ENCODE results near the gene NUDCD3.

The NUDCD3 gene

GRCh38 chr7:44489955-44490350 lies 505 bp downstream of the NUDCD3 start:
- peaks cover 48% of the 10 kb centered on the region for H3K79me2 ChIP-seq (ENCODE audit: insufficient read depth, low read length)
- H3K9me3 ChIP-seq (ENCODE audit: insufficient read depth, low read depth, low read length): no peaks in the 10 kb centered on the region
- peaks cover 43% of the 10 kb centered on the region for H3K4me1 ChIP-seq (ENCODE audit: insufficient read depth, low read length, poor library complexity, severe bottlenecking)
- no peaks in the 10 kb centered on the region for H3K36me3 ChIP-seq (ENCODE audit: insufficient read depth, low read length)
- H3F3A ChIP-seq (ENCODE audit: low read depth): no peaks in the 10 kb centered on the region
- H3K9ac ChIP-seq (ENCODE audit: low read depth, low read length, poor library complexity, severe bottlenecking): peak overlapping the region; percentile 90
- no peaks in the 10 kb centered on the region for H3K9me2 ChIP-seq (replicated peaks; ENCODE audit: low read depth, low read length)
- H3K4me2 ChIP-seq (ENCODE audit: low read depth, low read length, poor library complexity, severe bottlenecking): peak overlapping the region; percentile 90
- no peak for TF ChIP-seq CTCF (conservative IDR thresholded peaks at IDR 0.05; ENCODE audit: low read length)
- no peak for TF ChIP-seq EZH2phosphoT487 (IDR thresholded peaks at IDR 0.05; ENCODE audit: borderline replicate concordance)
- peak overlapping the region; percentile 83 for H3K4me3 ChIP-seq (ENCODE audit: low read length, poor library complexity, severe bottlenecking)
- H3K27me3 ChIP-seq (ENCODE audit: insufficient read depth, low read length, poor library complexity, severe bottlenecking): peaks cover 33% of the 10 kb centered on the region
- H4K20me1 ChIP-seq (ENCODE audit: insufficient read depth, low read length, poor library complexity, severe bottlenecking): peaks cover 25% of the 10 kb centered on the region
- H2AFZ ChIP-seq (ENCODE audit: low read length): peak overlapping the region; percentile 90

GRCh38 chr7:44488955-44489354 lies 1.5 kb downstream of the NUDCD3 start:
- TF ChIP-seq CTCF (conservative IDR thresholded peaks at IDR 0.05; ENCODE audit: low read length) (no peak), EZH2phosphoT487 (IDR thresholded peaks at IDR 0.05; ENCODE audit: borderline replicate concordance) (no peak)
- Histone ChIP-seq H3K9me2 (replicated peaks; ENCODE audit: low read depth, low read length) (no peaks in the 10 kb centered on the region), H3F3A (ENCODE audit: low read depth) (no peaks in the 10 kb centered on the region), H4K20me1 (ENCODE audit: insufficient read depth, low read length, poor library complexity, severe bottlenecking) (peaks cover 26% of the 10 kb centered on the region), H3K4me1 (ENCODE audit: insufficient read depth, low read length, poor library complexity, severe bottlenecking) (peaks cover 52% of the 10 kb centered on the region), H3K4me2 (ENCODE audit: low read depth, low read length, poor library complexity, severe bottlenecking) (peak overlapping the region; percentile 90), H2AFZ (ENCODE audit: low read length) (no peak overlapping the region), H3K36me3 (ENCODE audit: insufficient read depth, low read length) (peaks cover 9% of the 10 kb centered on the region), H3K9ac (ENCODE audit: low read depth, low read length, poor library complexity, severe bottlenecking) (peak overlapping the region; percentile 90), H3K4me3 (ENCODE audit: low read length, poor library complexity, severe bottlenecking) (peak overlapping the region; percentile 83), H3K27me3 (ENCODE audit: insufficient read depth, low read length, poor library complexity, severe bottlenecking) (peaks cover 25% of the 10 kb centered on the region), H3K9me3 (ENCODE audit: insufficient read depth, low read depth, low read length) (no peaks in the 10 kb centered on the region; the same call in 1 of the 2 replicates), H3K79me2 (ENCODE audit: insufficient read depth, low read length) (peaks cover 58% of the 10 kb centered on the region)

GRCh38 chr7:44486693-44487092 lies 3.8 kb downstream of the NUDCD3 start:
- Histone ChIP-seq H4K20me1 (ENCODE audit: insufficient read depth, low read length, poor library complexity, severe bottlenecking) (peaks cover 26% of the 10 kb centered on the region), H3K36me3 (ENCODE audit: insufficient read depth, low read length) (peaks cover 32% of the 10 kb centered on the region), H3K4me1 (ENCODE audit: insufficient read depth, low read length, poor library complexity, severe bottlenecking) (peaks cover 52% of the 10 kb centered on the region), H3K9me2 (replicated peaks; ENCODE audit: low read depth, low read length) (no peaks in the 10 kb centered on the region), H2AFZ (ENCODE audit: low read length) (no peak overlapping the region), H3K9me3 (ENCODE audit: insufficient read depth, low read depth, low read length) (peaks cover 13% of the 10 kb centered on the region; the same call in 1 of the 2 replicates), H3F3A (ENCODE audit: low read depth) (no peaks in the 10 kb centered on the region), H3K27me3 (ENCODE audit: insufficient read depth, low read length, poor library complexity, severe bottlenecking) (peaks cover 3% of the 10 kb centered on the region), H3K4me3 (ENCODE audit: low read length, poor library complexity, severe bottlenecking) (peak overlapping the region; percentile 52), H3K4me2 (ENCODE audit: low read depth, low read length, poor library complexity, severe bottlenecking) (peak overlapping the region; percentile 60), H3K9ac (ENCODE audit: low read depth, low read length, poor library complexity, severe bottlenecking) (peak overlapping the region; percentile 6), H3K79me2 (ENCODE audit: insufficient read depth, low read length) (peaks cover 77% of the 10 kb centered on the region)
- TF ChIP-seq CTCF (conservative IDR thresholded peaks at IDR 0.05; ENCODE audit: low read length): no peak
- no peak for TF ChIP-seq EZH2phosphoT487 (IDR thresholded peaks at IDR 0.05; ENCODE audit: borderline replicate concordance)
